ENCODE results near the gene CACNG4. TPM values are rescaled to one million over a fixed set of nuclear protein-coding genes. Genes with fewer than 3 reads are reported as not detected.

The CACNG4 gene
- total and polyA plus RNA-seq, 2 of the 4 experiments (the other 2 are of a cell fraction) = under 0.01 to 0.53 TPM

DNA sequence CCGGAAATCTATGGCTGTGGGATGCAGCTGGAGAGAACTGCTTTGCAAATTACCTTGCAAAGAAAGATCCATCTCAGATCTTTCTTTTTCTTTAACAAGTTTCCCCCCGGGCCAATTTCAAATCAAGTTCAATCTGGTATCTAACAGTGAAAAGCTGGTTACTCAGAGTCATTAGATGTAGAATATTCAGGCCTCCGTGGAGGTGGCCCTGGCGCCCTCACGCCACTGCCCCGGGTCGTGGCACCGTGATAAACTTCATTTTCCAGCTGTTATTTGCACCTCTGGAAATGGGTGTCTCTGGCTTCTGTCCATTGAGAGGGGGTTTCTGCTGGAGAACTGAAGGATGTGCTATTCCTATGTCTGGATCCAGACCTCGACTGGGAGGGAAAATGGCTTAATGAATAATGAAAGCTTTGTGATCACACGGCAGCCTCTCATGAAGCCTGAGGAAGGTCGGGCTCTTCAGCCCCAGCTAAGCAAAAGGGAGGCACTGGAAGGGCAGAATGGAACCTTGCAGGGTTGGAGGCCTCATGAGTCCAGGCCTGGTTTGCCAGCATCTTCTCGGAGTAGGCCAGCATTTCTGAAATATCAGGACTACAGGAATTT is 30.5 kb downstream of the CACNG4 start:
- no peak for TF ChIP-seq SMC3 (IDR thresholded peaks at IDR 0.05; ENCODE audit: low read depth, low read length)
- in situ Hi-C loops (cut with MboI; ENCODE audit: low sequenced_read_pairs) (no loop called here), intact Hi-C loops (cut with micrococcal nuclease) (no loop called here), dilution Hi-C loops (cut with HindIII; ENCODE audit: low sequenced_read_pairs, unreplicated experiment) (no loop called here)
- Histone ChIP-seq H3K4me1 (ENCODE audit: control insufficient read depth, insufficient read depth, low read length) (no peaks in the 10 kb centered on the region), H4K5ac (ENCODE audit: low read depth, low read length) (no peak overlapping the region), H4K8ac (ENCODE audit: low read depth in 2 of 2, low read length in 2 of 2) (no peak overlapping the region), H3K4me3 (ENCODE audit: insufficient read depth, low read depth, low read length) (no peak overlapping the region), H3K18ac (ENCODE audit: low read depth, low read length) (no peak overlapping the region), H3K27ac (ENCODE audit: insufficient read depth, low read length) (no peak overlapping the region), H2BK5ac (ENCODE audit: low read depth, low read length, poor library complexity, severe bottlenecking) (no peak overlapping the region), H3K14ac (replicated peaks; ENCODE audit: low read depth, low read length) (no peak overlapping the region), H3K9me3 (ENCODE audit: control insufficient read depth, insufficient read depth, low read length) (no peaks in the 10 kb centered on the region), H2AK9ac (replicated peaks; ENCODE audit: low read depth, low read length, poor library complexity) (no peak overlapping the region), H3K36me3 (ENCODE audit: control insufficient read depth, insufficient read depth, low read length) (no peaks in the 10 kb centered on the region), H3K27me3 (ENCODE audit: control insufficient read depth, insufficient read depth, low read length) (peaks cover 27% of the 10 kb centered on the region), H4K91ac (ENCODE audit: insufficient read depth, low read depth, low read length) (no peak overlapping the region), H3K79me1 (ENCODE audit: low read depth in 1 of 2, low read length in 2 of 2) (no peaks in the 10 kb centered on the region), H3K23ac (ENCODE audit: low read depth, low read length) (no peak overlapping the region), H2BK120ac (ENCODE audit: low read depth, low read length) (no peak overlapping the region), H3K9ac (ENCODE audit: low read depth, low read length) (no peak overlapping the region), H2AFZ (replicated peaks; ENCODE audit: low read length, poor library complexity) (no peak overlapping the region), H2BK15ac (ENCODE audit: low read depth, low read length) (no peak overlapping the region), H3K4me2 (ENCODE audit: low read depth, low read length) (no peak overlapping the region), H3K56ac (ENCODE audit: extremely low read depth, insufficient read depth, low read length) (no peak overlapping the region), H2AK5ac (ENCODE audit: low read depth, low read length) (no peak overlapping the region), H4K20me1 (ENCODE audit: insufficient read depth, low read length) (no peaks in the 10 kb centered on the region), H3K9me1 (ENCODE audit: insufficient read depth, low read length) (no peaks in the 10 kb centered on the region), H2BK20ac (ENCODE audit: low read depth, low read length) (no peak overlapping the region), H3K4ac (ENCODE audit: low read depth, low read length) (no peak overlapping the region)
- no peak for DNase-seq
- CTCF ChIA-PET = no interaction called here
- no peak for ATAC-seq (ENCODE audit: low read depth)
- 57% methylated on average over 1 of the region's 12 CpGs; no CpG with 5 or more reads in 1 of the 2 experiments for WGBS, 2 experiments (ENCODE audit: extremely low coverage in 2 of 2, insufficient read length in 1 of 2)
- BruUV-seq (replicated peaks) = no TSS peak
- POLR2A ChIA-PET (ENCODE audit: unreplicated experiment) = no interaction called here

Measured in IMR-90 (cell line).